ENCODE results near the gene UBXN1.
"Not testable (repeated sequence)": the region's sequence is repeated elsewhere in the genome, so short reads cannot be mapped to it uniquely, and the experiment has no call there.

The UBXN1 gene

DNA sequence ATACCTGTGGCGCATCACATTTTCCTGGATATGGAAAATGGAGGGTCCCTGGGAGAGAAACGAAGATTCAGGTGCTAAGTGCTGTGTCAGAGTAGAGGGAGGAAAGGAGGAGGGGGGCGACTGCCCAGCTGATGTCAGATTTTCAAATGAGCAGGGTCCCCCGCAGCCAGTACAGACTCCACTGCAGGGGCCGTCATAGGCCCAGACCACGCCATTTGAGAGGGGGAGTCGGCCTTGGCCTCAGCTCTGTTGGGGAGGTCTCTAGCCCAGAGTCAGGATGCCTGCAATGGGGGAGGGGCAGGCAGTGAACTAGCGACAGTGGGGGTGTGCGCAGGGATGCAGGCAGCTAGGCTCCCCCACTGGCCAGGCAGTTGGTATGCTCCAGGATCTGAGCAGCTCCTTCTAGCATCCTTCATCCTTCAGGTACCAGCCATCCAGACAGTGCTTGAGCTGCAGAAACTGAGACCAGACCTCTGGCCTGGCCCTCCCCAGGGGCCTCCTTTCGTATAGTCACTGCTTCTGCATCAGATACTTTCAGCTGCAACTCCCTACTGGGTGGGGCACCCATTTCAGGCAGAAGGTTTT, 28.5 kb upstream of the UBXN1 start, which contains the start of the genes BSCL2 and GNG3:
TSS of gene BSCL2 (minus strand) at position 148 of the 585 bp plus-strand sequence. CDS start 229 bp downstream, outside the sequence.
TSS of gene GNG3 (plus strand) at position 400 of the 585 bp plus-strand sequence. CDS start 620 bp downstream, outside the sequence.
- DNase-seq = no peak

DNA sequence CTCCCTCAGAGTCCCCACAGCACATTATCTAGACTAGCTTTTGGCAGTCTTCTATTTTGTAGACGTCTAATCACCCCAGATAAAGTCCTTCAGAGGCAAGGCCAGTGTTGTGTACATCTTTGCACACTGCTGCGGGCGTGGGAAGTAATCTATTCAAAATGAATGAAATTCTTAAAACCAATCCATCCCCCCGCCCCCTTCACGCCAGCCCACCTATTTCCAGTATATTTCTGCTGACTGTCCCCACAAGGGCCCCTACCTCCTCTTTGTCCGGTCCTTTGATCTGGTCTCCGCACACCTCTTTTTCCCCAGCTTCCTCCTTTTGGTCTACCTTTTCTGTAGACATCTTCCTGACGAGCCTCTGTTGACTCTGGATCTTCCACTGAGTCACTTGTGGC, 28.0 kb upstream of the UBXN1 start:
- no peak for DNase-seq

DNA sequence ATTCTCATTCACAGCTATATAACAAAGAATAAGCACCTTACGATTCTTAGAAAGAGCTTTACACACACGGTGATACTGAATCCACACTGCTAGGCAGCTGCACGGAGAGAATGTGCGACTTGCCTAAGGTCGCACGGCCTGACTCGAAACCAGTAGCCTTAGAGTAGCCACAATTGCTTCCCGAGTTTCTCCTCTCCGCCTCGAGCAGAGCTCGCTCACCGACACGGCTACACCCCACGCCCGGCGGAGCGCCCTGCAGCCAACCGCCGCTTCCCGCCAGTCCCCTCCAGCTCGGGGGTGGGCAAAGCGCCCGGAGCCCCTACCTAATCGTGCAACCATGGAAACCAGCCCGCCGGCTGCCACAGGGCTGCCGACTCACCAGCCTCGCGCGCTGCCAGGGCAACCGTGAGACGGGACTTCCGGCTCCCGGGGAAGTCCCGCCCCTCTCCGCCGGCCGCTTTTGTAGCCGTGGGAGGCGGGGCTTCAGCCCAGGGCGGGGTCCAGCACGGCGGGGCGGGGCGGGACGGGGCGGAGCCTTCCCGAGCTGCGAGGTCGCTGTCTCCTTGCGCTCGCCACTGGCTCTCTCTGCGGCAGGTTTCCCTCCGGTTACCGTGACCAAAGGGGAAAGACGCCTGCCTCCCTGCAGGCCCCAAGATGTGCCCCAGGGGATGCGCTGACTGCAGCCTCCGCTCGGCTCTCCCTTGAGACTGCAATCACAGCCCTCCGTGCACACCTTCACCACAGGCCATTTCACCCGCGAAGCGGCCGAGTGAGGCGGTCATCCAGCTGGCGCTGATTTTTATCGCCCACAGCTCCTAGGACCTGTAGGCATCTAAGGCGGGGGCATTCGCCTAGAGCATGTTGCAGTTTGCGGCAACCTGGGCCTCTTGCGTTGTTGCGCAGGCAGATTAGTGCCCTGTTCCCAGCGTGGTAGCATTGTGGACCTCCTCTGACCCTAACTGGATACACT, 27.3 kb upstream of the UBXN1 start:
- DNase-seq = peak; percentile 89

DNA sequence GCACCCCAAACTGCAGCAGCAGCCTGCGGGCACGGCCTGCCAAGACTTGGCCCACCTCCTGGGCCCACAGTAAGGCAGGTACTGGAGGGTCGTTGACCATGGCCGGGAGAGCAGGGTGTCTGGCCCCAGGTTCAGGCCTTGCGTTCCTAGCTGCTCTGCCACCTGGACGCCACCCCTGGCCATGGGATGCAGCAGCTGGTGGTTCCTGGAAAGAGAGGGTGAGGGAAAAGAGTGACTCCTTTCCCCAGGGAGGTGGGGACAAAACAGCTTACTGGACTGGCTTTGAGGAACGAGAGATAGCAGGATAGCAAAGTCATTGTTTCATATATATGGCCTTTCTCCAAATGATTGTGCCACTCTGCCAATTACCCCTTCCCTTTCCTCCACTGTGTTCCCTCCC, 26.5 kb upstream of the UBXN1 start:
- DNase-seq = no peak

DNA sequence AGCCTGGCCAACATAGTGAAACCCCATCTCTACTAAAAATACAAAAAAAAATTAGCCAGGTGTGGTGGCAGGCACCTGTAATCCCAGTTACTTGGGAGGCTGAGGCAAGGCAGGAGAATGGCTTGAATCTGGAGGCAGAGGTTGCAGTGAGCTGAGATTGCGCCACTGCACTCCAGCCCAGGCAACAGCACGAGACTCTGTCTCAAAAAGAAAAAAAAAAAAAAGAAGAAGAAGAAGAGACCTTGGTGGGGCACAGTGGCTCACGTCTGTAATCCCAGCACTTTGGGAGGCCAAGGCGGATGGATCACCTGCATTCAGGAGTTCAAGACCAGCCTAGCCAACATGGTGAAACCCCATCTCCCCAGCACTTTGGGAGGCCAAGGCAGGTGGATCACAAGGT, 25.0 kb upstream of the UBXN1 start:
- DNase-seq = not testable (repeated sequence)

DNA sequence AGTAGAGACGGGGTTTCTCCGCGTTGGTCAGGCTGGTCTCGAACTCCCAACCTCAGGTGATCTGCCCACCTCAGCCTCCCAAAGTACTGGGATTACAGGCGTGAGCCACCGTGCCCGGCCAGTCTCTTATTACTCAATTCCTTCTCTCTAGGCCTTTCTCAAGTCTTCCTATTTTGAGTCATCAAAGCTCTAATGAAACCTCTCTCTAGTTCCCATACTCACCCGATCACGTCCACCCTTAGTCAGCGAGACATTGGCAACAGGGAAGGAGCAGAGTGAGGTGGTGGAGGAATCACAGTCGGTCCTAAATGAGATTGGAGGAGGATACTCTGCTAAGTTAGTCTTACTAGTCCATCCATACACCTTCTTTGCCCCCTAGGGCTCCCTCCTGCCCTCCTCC, 23.4 kb upstream of the UBXN1 start:
- no peak for DNase-seq

DNA sequence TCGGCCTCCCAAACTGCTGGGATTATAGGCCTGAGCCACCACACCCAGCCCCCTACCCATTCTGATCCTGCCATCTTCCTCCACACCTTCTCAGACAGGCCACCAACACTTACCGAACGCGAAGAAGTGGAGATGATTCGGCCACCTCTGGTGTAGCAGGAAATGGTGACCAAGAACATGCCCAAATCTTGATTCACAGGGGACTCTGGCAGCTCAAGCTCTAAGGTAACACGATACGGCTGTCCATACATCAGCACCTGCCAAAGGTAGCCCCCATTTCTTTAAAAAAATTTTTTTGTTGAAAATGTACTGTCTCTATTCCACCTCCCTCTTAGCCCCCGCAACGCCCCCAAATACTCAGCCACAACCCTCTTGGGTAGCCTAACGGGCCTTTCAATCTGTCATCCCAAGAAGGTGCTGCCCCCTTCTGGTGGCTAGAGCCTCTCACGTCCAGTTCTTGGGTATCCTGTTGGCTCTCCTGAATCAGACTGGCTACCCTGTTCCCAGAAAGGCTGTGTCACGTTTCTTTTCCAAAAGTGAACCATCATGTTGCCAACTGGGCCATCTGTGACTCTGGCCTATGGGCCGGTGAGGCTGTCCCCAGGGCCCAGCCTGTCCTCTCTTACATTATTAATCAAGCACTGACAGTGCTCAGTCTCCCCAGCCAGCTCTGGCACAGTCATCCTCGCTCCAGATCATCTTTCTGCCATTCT, 15.7 kb upstream of the UBXN1 start:
- DNase-seq = peak; percentile 66

DNA sequence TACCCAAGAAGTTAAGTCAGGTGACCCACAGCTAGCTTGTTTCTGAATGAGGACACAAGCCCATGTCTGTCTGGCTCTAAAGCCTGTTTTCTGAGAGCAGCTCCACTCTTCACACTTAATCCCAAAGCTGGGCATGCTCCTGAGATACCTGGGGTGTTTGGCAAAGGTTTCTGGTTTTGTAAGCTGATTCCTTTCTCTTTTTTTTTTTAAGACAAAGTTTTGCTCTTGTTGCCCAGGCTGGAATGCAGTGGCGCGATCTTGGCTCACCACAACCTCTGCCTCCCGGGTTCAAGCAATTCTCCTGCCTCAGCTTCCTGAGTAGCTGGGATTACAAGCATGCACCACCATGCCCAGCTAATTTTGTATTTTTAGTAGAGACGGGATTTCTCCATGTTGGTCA, 14.8 kb upstream of the UBXN1 start:
- not testable (repeated sequence) for DNase-seq

DNA sequence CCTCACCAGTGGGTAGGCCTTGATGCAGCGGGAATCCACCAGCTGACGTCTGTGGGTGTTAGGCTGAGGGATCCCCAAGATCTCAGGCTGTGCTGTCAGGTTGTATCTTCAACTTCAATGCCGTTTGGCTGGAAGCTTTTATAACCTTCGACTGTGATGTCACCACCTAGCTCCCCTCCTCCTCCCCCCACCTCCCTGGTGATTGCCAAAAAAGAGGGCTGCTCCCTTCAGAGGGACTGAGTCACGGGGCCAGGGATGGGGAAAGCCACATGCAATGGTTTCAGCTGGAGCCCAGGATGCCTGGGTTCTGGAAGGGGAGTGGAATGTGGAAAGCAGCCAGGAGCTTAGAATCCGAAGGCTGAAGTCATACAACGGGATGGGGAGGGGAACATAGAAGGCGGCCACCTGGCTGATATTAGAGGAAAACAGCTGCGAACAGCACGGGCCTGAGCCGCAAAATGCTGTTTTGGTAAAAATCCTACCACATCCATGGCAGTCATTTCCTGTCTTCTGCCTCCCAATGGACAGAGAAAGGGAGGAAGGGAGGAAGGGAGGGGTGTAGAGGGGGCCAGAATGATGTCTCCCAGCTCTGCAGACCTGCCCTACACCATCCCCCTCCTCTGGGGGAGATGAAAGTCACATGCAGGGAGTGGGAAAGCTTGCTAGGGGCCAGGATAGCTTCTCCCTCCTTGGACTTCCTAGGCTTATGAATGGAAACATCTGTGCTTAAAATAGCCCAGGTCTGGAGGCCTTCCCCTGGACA, 10.7 kb upstream of the UBXN1 start, which contains the start of gene LRRN4CL:
TSS of gene LRRN4CL (minus strand) at position 110 of the 763 bp plus-strand sequence. CDS start 1,022 bp downstream, outside the sequence.
- no peak for DNase-seq

DNA sequence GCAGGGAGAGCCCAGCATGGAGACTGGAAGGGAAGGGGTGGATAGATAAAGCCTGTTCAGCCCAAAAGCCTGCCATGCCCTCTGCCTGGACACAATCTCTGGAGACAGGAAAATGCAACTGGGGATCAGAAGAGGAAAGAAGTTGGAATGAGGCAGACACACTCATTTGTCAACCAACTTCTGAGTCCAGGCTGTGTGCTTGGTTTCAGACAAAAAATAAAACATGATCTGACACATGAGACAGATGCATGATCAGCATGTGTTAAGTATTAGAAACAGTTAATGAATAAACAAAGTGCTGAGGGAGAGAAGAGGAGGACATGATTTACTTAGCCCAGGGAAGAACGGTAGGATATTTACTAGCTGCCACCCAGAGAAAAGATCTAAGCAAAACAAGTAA, 9.6 kb upstream of the UBXN1 start:
- DNase-seq = no peak

DNA sequence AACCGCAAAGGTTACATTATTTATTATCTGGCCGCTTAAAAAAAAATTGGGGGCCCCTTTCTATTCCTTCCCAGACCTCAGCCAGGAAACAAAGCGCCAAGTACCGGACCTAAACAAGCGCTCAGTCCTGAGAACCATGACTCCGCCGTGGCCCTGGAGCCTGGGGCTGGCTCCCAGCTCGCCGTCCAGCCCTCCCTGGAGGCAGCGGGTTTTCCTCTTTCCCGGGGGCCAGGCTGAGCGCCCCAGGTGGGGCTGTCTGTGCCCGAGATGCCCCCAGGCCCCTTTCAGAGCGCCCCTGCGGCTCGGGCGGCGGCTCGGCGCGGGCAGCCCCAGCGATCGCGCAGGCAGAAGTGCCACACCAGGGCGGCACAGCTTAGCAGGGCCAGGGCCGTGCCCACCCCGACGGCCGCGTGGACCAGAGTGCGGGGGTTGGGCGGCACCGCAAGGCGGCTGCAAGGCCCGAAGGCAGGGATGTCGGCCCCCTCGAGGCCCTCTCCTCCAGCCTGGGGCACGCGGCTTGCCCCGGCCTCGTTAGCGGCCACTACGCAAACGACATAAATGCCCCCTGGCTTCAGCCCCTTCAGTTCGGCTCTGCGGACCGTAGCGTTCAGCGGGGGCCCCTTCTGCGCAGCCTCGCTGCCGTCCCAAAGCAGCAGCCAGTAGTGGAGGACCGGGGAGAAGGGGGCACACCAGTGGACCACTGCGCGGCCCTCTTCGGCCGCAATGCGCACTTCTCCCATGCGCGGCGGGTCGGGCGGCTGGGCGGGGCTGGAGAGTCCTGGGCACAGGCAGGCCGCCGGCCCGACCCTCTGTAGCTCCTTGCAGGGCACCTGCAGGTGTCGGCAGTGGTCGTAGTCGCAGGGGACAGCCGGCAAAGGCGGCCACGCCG, 8.9 kb upstream of the UBXN1 start:
- DNase-seq = no peak

DNA sequence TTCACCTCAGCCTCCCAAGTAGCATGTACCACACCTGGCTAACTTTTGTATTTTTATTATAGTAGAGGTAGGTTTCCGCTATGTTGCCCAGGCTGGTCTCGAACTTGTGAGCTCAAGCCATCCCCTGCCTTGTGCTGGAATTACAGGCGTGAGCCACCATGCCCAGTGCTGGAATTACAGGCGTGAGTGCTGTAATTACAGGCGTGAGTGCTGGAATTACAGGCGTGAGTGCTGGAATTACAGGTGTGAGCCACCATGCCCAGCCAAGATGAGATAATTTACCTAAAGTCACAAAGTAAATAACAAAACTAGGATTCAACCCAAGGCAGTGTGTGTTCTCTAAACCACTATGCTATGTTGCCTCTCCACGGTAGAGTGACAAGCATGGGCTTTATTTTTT, 3.6 kb upstream of the UBXN1 start:
- DNase-seq = no peak

DNA sequence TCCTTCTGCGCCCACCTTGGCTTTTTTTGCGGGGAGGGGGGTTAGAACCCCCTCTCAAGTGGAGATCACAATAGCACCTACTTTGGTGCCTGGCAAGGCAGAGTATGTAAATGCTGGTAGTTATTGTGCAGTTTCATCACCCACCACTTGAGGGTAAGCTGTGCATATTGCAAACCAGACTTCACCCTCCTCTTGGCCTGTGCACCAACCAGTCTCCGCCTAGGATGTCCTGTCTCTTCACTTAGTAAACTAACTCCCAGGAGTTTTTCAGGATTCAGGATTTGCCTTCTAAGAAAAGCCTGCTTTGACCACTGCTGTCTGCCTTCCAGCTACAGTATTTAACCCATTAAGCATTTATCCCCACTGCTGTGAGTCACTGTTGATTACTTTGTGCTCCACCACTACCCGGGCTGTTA, 2.0 kb upstream of the UBXN1 start:
- DNase-seq = no peak

DNA sequence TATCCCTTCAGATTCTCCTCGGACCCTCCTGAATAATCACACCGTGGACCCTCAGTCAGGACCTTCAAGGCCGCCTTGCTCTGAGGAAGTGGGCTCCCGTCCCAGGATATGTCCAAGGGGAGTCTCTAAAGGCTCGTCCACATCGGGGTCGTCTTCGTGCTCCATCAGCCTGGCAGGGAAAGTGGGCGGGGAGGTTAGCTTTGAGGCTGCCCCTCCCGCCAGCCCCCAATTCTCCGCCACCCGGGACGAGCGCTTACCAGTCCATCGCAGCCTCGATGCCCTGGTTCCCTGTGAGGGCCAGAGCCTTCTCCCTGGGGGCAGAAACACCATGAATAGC, 472 bp downstream of the UBXN1 start:
- no peak for DNase-seq

DNA sequence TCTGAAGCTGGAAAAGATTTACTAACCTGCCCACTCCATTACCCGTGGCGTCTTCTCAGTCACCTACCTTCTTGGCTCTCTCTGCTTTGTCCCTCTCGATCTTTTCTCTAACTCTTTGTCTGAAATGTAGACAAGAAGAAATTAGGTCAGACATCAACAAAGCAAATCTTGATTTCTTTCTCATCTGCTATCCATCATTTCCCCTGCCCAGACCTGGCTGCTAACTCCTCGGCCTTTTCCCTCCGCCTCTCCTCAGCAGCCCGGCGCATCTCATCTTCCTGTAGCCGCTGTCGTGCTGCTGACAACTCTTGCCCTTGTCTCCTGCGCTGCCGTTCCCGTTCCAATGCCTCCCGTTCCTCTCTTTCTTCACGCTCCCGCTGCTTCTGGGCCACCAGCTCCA, 1.2 kb downstream of the UBXN1 start:
- no peak for DNase-seq

DNA sequence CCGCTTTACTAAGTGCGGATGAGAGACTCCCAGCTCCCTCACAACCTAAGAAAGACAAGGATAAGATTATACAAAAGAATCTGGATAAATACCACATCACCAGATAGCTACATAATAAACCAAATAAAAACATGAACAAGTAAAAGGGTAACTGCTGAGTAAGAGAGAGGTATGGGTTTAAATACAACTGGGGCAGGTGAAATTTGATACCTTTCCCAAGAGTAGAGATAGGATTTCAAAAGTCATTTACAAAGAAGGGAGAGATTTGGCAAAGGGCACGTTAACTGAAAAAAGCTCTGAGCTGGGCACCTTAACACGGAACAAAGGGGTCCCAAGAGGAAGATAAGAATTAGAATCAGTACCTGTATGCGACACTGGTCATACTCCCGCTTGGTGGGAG, 1.7 kb downstream of the UBXN1 start:
- DNase-seq = no peak

DNA sequence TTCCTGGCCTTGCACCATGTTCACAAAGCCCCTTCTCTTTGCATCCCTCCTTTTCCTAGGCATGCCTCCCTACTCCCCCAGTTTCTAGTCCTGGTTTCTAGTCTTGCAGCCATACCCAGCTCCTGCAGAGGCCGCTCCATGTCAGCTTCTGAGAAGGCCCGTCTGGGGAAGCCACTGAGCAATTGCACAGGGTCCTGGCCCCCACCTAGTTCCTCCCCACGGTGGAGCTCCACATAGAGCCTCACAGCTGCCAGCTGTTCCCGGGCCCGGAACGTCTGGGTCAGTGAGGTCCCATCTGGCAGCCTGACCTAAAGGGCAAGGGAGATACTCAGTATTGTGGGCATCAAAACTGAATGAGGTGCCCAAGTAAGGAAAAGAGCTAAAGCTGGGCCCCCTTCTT, 2.2 kb downstream of the UBXN1 start:
- DNase-seq = no peak

DNA sequence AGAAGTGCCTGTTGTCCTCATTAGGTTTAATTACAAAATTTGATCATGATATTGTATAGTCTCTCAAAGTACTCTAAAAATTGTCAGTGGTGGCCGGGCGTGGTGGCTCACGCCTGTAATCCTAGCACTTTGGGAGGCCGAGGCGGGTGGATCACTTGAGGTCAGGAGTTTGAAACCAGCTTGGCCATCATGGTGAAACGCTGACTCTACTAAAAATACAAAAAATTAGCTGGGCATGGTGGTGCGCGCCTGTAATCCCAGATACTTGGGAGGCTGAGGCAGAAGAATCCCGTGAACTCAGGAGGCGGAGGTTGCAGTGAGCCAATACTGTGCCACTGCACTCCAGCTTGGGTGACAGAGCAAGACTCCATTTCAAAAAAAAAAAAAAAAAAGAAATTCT, 3.5 kb downstream of the UBXN1 start:
- DNase-seq = not testable (repeated sequence)

DNA sequence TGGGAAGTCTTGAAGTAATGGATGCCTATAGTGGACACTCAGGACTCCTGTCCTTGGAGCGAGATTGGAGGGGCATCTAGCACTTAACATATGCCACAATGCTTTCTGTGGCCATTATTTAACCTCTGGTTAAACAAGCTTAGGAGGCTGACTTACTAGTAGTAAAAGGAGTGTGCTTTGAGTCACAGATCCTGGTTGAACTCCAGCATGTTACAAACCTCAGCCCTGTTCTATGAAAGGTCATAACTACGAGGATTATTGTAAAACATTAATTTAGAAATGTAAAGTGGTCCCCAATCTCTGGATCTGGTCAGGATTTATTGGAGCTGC, 5.7 kb downstream of the UBXN1 start:
- DNase-seq = no peak

DNA sequence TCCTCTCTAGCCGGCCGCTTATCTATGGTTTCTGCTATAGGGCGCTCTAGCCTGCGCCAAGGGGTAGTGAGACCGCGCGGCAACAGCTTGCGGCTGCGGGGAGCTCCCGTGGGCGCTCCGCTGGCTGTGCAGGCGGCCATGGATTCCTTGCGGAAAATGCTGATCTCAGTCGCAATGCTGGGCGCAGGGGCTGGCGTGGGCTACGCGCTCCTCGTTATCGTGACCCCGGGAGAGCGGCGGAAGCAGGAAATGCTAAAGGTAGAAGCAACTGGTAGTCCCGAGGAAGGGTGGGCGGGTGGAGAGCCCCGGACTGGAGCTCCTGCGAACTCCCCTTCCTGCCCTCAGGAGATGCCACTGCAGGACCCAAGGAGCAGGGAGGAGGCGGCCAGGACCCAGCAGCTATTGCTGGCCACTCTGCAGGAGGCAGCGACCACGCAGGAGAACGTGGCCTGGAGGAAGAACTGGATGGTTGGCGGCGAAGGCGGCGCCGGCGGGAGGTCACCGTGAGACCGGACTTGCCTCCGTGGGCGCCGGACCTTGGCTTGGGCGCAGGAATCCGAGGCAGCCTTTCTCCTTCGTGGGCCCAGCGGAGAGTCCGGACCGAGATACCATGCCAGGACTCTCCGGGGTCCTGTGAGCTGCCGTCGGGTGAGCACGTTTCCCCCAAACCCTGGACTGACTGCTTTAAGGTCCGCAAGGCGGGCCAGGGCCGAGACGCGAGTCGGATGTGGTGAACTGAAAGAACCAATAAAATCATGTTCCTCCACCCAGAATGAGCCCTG, 7.1 kb downstream of the UBXN1 start, which contains the start of the genes LBHD1 and UQCC3:
TSS of gene LBHD1 (minus strand) at position 660 of the 782 bp plus-strand sequence. CDS start 2,236 bp downstream, outside the sequence.
TSS of gene UQCC3 (plus strand) at position 66 of the 782 bp plus-strand sequence. CDS start at position 139, 73 bp downstream.
- peak; percentile 74 for DNase-seq

DNA sequence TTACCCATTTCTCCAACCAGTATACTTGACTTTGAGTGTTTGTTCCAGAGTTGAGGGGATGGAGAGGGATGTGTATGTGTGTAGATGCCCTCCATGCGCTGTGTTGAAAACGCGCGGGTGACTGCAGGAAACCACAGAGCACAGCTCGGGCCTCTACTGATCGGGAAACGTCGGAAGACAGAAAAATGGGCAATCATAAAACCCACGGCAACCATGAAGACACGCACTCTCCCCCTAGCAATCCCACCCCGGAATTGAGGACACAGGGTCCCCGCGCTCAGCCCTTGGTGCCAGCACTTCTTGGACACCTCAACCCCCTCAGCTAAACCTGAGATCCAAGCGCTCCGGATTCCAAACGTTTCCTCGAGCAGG, 7.7 kb downstream of the UBXN1 start:
- DNase-seq = no peak

All from NCI-H748 treated with DMSO at 0.1 percent for 48 hours (cell line).